Keratinocyte (primary cell): ENCODE data around the gene CAMKK2.

ENCODE experiments used
- EZH2 ChIP-seq: IDR thresholded peaks from one replicate; pipeline ENCODE4 v1.6.1; 2012; ENCODE audit warnings: inconsistent platforms, mild to moderate bottlenecking, low read length, moderate library complexity
- TF ChIP-seq, protein P1 (sequence below), 3 experiments: IDR thresholded peaks in 1 of 3; conservative IDR thresholded peaks in 1 of 3; optimal IDR thresholded peaks in 1 of 3; 2 replicates in 2 of 3; 3 replicates in 1 of 3; pipeline versions ENCODE3 to v1.5.1; 2011; ENCODE audit warnings: low read length in 3 of 3, mild to moderate bottlenecking in 3 of 3, moderate library complexity in 2 of 3, control low read depth in 1 of 3, inconsistent platforms in 1 of 3; ENCODE audit not compliant: insufficient read depth in 2 of 3; ENCODE audit errors: extremely low read depth in 1 of 3

DNA sequence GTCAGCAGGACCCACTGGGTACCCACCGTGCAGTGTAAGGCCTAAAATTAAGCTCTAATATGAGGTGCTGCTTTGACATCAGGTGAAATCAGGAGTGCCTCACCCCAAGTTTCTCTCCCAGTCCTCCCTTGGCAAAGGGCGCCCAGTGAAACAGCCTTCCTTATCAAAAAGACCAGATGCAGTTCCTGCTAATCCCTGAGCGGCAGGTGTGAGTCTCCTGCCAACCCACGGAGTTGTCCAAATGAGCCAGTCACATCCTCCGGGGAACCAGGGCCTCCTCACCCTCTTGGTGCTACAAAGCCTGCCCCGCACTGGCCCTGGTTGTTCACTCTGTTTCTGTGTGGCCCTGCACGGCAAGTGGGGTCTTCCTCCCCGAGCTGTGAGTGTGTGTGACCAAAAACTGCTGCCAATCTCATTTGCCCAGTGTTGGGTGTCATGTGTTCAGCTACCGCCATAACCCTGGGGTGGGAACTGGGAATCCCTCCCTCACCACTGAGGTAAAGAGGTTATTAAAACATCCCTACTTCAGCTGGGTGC, 106.8 kb downstream of the CAMKK2 start:
- TF ChIP-seq, protein P1, sequence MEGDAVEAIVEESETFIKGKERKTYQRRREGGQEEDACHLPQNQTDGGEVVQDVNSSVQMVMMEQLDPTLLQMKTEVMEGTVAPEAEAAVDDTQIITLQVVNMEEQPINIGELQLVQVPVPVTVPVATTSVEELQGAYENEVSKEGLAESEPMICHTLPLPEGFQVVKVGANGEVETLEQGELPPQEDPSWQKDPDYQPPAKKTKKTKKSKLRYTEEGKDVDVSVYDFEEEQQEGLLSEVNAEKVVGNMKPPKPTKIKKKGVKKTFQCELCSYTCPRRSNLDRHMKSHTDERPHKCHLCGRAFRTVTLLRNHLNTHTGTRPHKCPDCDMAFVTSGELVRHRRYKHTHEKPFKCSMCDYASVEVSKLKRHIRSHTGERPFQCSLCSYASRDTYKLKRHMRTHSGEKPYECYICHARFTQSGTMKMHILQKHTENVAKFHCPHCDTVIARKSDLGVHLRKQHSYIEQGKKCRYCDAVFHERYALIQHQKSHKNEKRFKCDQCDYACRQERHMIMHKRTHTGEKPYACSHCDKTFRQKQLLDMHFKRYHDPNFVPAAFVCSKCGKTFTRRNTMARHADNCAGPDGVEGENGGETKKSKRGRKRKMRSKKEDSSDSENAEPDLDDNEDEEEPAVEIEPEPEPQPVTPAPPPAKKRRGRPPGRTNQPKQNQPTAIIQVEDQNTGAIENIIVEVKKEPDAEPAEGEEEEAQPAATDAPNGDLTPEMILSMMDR (optimal IDR thresholded peaks at IDR 0.05 in 1 of 3, IDR thresholded peaks at IDR 0.05 in 1 of 3, conservative IDR thresholded peaks at IDR 0.05 in 1 of 3; ENCODE audit: extremely low read depth in 1 of 3, insufficient read depth in 2 of 3, low read length in 3 of 3) = no peak
- no peak for TF ChIP-seq EZH2
